Uterus (tissue), 2 donors: Measurements from ENCODE around the gene FYCO1.

Experiments
- POLR2A ChIP-seq, 2 donors: fragments of 450-650 bp; IDR thresholded peaks; one replicate each; pipeline ENCODE4 v1.6.1; 2016; ENCODE audit warnings: antibody characterized with exemption in 2 of 2, mild to moderate bottlenecking in 1 of 2, moderate library complexity in 1 of 2
- TF ChIP-seq, protein P1 (sequence below), 4 experiments: fragments of 200-600 bp in 2 of 4; fragments of 450-650 bp in 2 of 4; sonication (generic) in 2 of 4; IDR thresholded peaks; one replicate each; pipeline ENCODE4 v1.5.1; 2016 to 2019; ENCODE audit warnings: antibody characterized with exemption in 4 of 4, mild to moderate bottlenecking in 2 of 4, moderate library complexity in 1 of 4

DNA sequence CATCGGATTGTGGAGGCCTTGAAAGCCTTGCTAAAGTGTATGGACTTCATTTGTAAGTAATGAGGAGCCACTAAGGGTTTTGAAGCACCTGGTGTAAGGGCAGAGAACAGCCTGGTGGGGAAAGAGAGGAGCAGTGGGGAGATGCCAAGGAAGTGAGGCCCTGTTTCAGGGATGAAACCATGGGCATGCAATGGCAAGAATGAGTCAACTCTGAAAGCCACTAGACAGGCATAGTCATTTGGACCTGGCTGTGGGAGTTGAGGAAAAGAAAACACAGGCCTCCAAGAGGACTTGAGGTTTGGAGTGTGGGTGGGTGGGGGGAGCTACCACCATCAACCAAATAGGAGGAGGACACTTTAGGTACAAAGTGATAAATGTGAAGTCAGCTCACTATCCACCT is 24.1 kb upstream of the FYCO1 start:
- TF ChIP-seq, protein P1, sequence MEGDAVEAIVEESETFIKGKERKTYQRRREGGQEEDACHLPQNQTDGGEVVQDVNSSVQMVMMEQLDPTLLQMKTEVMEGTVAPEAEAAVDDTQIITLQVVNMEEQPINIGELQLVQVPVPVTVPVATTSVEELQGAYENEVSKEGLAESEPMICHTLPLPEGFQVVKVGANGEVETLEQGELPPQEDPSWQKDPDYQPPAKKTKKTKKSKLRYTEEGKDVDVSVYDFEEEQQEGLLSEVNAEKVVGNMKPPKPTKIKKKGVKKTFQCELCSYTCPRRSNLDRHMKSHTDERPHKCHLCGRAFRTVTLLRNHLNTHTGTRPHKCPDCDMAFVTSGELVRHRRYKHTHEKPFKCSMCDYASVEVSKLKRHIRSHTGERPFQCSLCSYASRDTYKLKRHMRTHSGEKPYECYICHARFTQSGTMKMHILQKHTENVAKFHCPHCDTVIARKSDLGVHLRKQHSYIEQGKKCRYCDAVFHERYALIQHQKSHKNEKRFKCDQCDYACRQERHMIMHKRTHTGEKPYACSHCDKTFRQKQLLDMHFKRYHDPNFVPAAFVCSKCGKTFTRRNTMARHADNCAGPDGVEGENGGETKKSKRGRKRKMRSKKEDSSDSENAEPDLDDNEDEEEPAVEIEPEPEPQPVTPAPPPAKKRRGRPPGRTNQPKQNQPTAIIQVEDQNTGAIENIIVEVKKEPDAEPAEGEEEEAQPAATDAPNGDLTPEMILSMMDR (IDR thresholded peaks at IDR 0.05) = no peak
- no peak for TF ChIP-seq POLR2A (IDR thresholded peaks at IDR 0.05)
